GM18498 (cell line): ENCODE data around the gene ZBTB18.
"Not testable (repeated sequence)": the region's sequence is repeated elsewhere in the genome, so short reads cannot be mapped to it uniquely, and the experiment has no call there.

Experiments used
- ATAC-seq: cut with Tn5 transposase; IDR thresholded peaks from one replicate; pipeline ENCODE4 v1.9.1; 2021; ENCODE audit warnings: mild to moderate bottlenecking, moderate library complexity; ENCODE audit not compliant: unreplicated experiment

Gene ZBTB18

GRCh38 chr1:244041466-244042120 is 9.5 kb upstream of the ZBTB18 start:
- ATAC-seq, result no peak

- ATAC-seq, result no peak
Measured at GRCh38 chr1:244042293-244042692, 8.8 kb upstream of the ZBTB18 start.

DNA sequence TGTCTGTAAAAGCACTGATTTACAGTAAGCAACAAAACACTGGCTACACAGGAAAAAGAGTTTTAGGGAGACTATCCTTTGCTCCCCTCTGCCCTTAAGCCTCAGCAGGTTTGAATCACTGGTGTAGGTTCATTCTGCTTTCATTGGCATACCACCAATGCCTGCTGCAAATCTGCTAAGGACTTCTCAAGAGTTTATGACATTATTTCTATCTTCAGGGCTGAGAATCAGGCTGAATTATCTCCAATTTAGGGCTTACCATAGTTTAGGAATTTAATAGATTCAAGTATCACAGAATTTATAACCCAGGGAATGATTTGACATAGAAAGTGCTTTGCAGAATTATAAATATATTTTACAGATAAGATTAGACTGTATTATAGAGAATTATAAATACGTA is 6.7 kb upstream of the ZBTB18 start:
- no peak for ATAC-seq

GRCh38 chr1:244046254-244046653 is 4.8 kb upstream of the ZBTB18 start:
- ATAC-seq, result not testable (repeated sequence)

DNA sequence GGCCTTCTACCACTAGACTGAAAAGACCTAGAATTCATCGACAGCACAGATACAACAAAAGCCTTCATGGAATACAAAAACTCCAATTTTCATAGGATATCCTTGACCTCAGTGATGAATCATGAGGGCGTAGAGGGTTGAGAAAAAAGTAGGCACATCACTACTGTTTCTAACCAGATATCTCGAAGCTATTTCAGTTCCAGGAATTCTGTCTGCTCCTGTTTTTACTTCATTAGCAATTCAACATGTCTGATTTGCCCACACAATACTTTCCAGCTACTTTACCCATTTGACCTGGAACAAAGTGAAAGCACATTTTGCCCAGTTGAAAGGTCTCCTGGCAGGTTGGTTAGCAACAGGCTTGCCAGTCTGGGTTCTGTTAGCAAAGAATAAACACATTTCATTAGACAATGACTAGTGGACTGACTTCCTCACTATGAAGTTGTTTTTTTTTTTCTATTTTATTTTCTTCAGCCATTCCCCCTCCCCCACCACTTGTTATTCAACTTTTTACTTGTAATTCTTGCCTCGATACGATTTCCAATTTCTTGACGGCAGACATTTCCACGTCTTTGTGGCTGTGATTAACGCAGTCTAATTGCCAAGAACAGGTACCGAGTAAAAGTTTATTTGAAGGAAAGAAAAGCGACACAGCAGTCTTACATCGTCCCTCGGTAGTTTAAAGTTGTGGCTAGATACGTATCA is 4.0 kb upstream of the ZBTB18 start:
- ATAC-seq, result no peak

DNA sequence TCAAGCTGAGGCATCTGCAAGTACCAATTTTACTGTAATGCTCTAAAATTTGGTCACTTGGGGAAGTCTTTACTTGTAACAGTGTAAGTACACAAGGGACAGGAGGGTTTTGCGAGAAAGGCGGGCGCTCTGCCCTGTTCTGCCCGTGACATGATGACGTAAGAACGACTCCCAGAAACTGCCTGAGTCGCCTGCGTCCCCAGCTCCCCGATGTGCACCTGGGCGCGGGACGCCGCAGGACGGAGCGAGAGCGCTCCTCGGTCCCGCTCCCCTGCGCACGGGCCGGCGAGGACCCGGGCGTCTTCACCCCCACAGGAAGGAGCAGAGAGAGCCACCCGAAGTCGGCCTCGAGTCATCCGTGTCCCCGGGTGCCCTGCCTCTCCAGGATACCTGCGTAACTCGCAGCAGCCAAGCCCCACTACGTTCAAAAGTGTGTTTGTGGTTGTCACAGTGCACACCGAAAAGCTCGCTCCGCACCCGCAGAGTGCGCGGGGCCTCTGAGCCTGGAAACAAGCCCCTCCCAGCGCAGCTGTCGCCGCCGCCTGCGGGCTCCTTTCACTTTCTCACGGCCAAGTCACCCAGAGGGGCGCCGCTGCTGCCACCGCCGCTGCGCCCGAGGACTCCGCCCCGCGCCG is 3.3 kb upstream of the ZBTB18 start:
- peak; percentile 65 for ATAC-seq

GRCh38 chr1:244048256-244049161 is 2.6 kb upstream of the ZBTB18 start:
- ATAC-seq, result peak; percentile 78

DNA sequence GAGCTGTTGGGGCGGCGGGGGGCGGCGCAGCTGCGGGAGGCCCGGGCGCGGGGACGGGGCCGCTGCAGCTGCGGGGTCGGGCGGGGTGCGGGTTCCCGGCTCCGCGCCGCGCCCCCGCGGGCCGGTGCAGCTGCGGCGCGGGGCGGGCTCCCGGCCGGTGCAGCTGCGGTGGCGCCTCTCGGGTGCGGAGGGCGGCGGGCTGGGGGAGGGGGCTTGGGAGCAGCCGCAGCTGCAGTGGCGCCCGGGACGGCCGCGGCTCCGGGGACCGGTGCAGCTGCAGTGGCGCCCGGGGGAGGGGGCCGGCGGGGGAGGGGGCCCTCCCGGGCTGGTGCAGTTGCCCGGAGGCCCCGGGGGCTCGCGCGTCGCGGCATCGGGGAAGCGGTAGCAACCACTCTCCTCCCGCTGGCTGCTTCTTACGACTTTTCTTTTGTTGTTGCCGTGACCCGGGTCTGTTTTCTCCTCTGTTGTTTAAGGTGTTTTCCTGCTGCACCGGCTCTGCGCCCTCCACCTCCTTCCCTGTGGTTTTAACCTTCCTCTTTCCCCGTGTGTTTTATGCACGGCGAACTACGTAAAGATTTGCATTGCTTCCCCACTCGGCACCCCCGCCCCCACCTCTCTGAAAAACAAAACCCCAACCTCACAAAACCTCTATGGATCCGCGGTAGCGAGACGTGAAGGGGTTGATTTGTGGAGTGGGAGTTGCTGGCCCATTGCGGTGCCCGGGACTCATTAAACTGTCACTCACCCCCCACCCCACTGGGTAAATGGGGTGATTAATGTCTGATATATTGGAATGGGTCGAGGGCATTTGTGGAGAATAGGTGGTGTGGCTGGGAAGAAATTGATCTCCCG is 1.7 kb upstream of the ZBTB18 start:
- no peak for ATAC-seq

- no peak for ATAC-seq
Measured at GRCh38 chr1:244050014-244050834, 859 bp upstream of the ZBTB18 start.

DNA sequence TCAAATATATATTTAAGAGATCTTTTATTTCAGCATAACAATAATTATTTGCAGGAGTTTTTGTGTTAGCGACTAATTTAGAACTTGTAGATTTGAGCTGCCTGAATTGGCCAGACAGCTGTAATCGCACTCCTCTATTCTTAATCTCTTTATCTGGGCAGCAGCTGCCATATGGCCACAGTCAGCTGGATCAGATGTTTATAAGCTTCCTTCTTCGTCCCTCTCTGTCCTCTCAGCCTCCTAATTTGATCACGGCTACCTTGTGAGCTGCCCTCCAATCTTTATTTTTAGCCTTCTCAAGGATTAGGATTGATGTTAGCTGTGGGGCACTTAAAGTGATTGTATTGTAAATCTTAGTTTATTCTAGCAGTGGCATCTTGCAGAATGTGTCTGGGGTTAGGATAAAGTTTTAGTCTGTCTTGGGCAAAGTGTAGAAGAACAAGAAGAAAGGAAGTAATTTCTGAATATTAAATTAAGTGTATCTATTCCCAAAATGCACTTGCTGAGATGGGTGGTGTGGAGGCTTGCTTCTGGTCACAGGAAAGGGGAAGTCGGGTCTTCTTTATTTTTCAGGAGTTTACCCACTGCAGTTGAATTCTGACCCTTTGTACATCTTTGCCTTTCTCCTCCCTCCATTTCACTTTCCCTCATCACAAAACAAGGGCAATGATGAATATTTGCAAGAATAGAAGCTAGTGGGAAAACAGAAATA is 1.1 kb downstream of the ZBTB18 start:
- no peak for ATAC-seq

- ATAC-seq, result no peak
Measured at GRCh38 chr1:244052728-244053312, 1.7 kb downstream of the ZBTB18 start.

DNA sequence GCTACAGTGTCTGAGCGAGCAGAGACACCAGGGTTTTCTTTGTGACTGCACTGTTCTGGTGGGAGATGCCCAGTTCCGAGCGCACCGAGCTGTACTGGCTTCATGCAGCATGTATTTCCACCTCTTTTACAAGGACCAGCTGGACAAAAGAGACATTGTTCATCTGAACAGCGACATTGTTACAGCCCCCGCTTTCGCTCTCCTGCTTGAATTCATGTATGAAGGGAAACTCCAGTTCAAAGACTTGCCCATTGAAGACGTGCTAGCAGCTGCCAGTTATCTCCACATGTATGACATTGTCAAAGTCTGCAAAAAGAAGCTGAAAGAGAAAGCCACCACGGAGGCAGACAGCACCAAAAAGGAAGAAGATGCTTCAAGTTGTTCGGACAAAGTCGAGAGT is 2.7 kb downstream of the ZBTB18 start:
- no peak for ATAC-seq

GRCh38 chr1:244054247-244054923 is 3.3 kb downstream of the ZBTB18 start:
- no peak for ATAC-seq

GRCh38 chr1:244054924-244055263 is 3.8 kb downstream of the ZBTB18 start:
- ATAC-seq, result no peak

GRCh38 chr1:244056577-244056976 is 5.5 kb downstream of the ZBTB18 start:
- no peak for ATAC-seq

DNA sequence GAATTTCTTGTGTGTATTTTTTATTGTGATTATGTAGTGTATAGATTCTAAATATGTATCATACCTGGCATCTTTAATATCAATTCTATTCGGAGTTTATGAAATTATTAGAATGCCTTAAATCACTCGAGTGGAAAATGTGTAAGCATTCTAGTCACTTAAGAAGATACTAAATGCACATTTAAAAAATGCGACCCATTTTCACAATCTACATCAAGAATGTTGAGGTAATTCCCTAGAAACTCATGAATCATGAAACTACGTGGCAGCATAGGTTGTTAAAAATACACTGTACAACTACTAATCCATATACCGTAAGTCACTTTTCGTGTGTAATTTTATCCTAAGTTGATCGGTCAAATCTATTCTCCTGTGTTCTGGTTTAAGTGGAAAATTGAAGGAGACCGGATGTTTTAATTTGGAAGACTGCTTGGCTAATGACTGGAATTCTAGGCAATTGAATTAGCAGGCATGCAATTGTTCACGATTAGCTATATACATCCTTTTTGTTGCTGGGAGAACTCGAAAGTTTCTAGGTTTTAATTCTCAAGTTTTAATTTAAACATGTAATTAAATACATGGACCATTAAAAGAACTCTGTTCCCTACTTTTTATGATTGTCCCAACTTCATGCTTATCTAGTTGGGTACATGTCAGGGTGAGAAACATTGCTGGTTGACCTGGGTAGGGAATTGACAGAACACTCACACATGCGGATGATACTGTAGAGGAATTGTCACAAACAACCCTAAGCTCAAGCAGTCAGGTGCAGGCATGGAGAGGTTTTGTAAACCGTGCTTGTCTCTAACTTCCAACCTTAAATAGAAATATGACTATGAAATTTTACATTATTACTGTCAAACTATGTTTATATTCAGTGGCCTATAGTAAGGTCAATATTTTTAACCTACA is 6.6 kb downstream of the ZBTB18 start:
- ATAC-seq, result no peak

GRCh38 chr1:244060117-244060516 is 9.0 kb downstream of the ZBTB18 start:
- no peak for ATAC-seq
